Peyer's patch (tissue), 4 donors: ENCODE results near the gene CPSF7. TPM values are rescaled to one million over a fixed set of nuclear protein-coding genes. Genes with fewer than 3 reads are reported as not detected.

ENCODE experiments used
- DNase-seq, 3 donors: peaks; one replicate each; pipeline ENCODE4 v3.0.0-alpha.2; 2017 to 2019
- H3K27ac ChIP-seq, 4 donors: fragments of 200-600 bp; sonication (generic); one replicate each; pipeline ENCODE4 v1.5.1; 2016 to 2019
- H3K27me3 ChIP-seq, 2 donors: fragments of 200-600 bp; sonication (generic); one replicate each; pipeline ENCODE4 v1.5.1; 2019
- H3K36me3 ChIP-seq, 3 donors: fragments of 200-600 bp; sonication (generic); one replicate each; pipeline ENCODE4 v1.5.1; 2016 to 2019
- H3K4me1 ChIP-seq, 4 donors: fragments of 200-600 bp; sonication (generic); one replicate each; pipeline ENCODE4 v1.5.1; 2016 to 2019
- H3K4me3 ChIP-seq, 4 donors: fragments of 200-600 bp; sonication (generic); 1 replicate in 3 of 4; 2 replicates in 1 of 4; pipeline ENCODE4 v1.5.1; 2016 to 2019; ENCODE audit warnings: mild to moderate bottlenecking in 1 of 4
- H3K9me3 ChIP-seq, 4 donors: fragments of 200-600 bp; sonication (generic); one replicate each; pipeline ENCODE4 v1.5.1; 2016 to 2019; ENCODE audit warnings: mild to moderate bottlenecking in 1 of 4
- POLR2A ChIP-seq, 2 donors: fragments of 450-650 bp; IDR thresholded peaks; one replicate each; pipeline ENCODE4 v1.5.1; 2017; ENCODE audit warnings: antibody characterized with exemption in 2 of 2, mild to moderate bottlenecking in 2 of 2, moderate library complexity in 2 of 2
- total RNA-seq, 4 donors: library from RNA; depleted of rRNA; stranded (reverse); fragments of >200 nt; gene quantifications; one replicate each; pipeline ENCODE4 v1.1.0, GENCODE V29; 2016
- TF ChIP-seq, protein P1 (sequence below), 6 experiments: fragments of 450-650 bp in 4 of 6; fragments of 200-600 bp in 2 of 6; sonication (generic) in 1 of 6; IDR thresholded peaks; one replicate each; pipeline ENCODE4 v1.5.1; 2017 to 2019; ENCODE audit warnings: antibody characterized with exemption in 6 of 6, mild to moderate bottlenecking in 3 of 6, moderate library complexity in 1 of 6

Gene CPSF7
- total RNA-seq, 4 donors from 2014 or later, result 45.9 to 125 (median 79.9) TPM

DNA sequence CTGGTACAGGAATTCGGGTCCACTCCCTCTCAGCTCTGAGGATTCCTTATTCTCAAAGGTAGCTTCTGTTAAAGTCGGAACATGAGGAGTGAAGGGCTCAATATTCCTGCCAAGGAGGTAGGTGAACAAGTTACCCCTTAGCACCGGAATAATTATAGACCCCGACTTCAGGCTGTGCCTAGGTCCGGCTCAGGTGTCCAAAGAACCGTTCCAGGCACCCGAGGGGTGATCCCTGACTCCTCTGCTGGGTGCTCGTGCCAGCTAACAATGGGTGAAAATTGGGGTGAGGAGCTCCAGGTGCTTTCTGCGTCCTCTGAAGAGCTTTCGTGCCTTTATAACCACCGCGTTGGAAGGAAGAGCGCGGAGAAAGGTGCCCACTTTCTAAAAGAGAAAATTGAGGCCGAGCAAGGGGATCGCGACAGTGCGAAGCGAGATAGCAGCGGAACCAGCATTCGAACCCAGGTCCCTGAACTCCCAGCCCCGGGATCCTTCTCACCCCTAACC lies 68.5 kb downstream of the CPSF7 start:
- Histone ChIP-seq H3K9me3 (no peaks in the 10 kb centered on the region), H3K27me3 (no peaks in the 10 kb centered on the region), H3K27ac (peak overlapping the region; percentile 92 to 98 (median 94)), H3K4me3 (peak overlapping the region; percentile 55 to 73 (median 59)), H3K36me3 (peaks cover 0 to 29% (median 0%) of the 10 kb centered on the region in 3 donors), H3K4me1 (peaks cover 3 to 32% (median 7%) of the 10 kb centered on the region in 4 donors)
- TF ChIP-seq, protein P1, sequence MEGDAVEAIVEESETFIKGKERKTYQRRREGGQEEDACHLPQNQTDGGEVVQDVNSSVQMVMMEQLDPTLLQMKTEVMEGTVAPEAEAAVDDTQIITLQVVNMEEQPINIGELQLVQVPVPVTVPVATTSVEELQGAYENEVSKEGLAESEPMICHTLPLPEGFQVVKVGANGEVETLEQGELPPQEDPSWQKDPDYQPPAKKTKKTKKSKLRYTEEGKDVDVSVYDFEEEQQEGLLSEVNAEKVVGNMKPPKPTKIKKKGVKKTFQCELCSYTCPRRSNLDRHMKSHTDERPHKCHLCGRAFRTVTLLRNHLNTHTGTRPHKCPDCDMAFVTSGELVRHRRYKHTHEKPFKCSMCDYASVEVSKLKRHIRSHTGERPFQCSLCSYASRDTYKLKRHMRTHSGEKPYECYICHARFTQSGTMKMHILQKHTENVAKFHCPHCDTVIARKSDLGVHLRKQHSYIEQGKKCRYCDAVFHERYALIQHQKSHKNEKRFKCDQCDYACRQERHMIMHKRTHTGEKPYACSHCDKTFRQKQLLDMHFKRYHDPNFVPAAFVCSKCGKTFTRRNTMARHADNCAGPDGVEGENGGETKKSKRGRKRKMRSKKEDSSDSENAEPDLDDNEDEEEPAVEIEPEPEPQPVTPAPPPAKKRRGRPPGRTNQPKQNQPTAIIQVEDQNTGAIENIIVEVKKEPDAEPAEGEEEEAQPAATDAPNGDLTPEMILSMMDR (IDR thresholded peaks at IDR 0.05), result no peak
- no peak for TF ChIP-seq POLR2A (IDR thresholded peaks at IDR 0.05)
- no peak for DNase-seq

DNA sequence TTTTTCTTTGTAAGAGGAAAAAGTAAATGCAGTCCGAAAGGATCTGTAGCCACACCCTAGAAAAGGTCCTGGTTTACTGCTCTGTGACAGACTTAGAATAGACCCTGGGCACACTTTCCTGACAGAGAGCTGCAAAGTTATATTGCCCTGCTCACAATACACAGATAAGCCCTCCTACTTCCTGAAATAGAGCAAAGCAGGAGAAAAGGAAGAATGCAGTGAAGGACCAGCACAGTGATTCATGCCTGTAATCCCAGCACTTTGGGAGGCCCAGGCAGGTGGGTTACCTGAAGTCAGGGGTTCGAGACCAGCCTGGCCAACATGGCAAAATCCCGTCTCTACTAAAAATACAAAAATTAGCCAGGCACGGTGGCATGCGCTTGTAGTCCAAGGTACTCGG lies 70.3 kb downstream of the CPSF7 start:
- Histone ChIP-seq H3K27me3 (no peaks in the 10 kb centered on the region), H3K9me3 (no peaks in the 10 kb centered on the region), H3K4me1 (peaks cover 4 to 27% (median 15%) of the 10 kb centered on the region in 4 donors), H3K27ac (peak overlapping the region; percentile 60 to 94 (median 80)), H3K4me3 (peak overlapping the region in 1 of 4 donors; percentile 55), H3K36me3 (peaks cover 0 to 14% (median 0%) of the 10 kb centered on the region in 3 donors)
- DNase-seq, result no peak
- TF ChIP-seq, protein P1 (IDR thresholded peaks at IDR 0.05), result no peak
- no peak for TF ChIP-seq POLR2A (IDR thresholded peaks at IDR 0.05)

DNA sequence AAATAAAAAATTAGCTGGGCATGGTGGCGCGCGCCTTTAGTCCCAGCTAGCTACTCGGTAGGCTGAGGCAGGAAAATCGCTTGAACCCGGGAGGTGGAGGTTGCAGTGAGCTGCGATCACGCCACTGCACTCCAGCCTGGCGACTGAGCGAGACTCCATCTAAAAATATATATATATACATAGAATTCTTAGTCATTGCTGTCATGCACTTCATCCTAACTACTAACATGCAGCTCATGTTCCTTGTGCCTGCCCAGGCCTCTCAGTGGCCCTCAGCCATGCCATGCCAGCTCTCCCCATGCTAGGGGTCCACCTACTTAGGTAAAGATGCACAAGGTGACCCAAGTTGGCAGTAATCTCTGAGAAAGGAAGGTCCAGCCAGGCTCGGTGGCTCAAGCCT lies 71.2 kb downstream of the CPSF7 start:
- Histone ChIP-seq H3K36me3 (peaks cover 0 to 11% (median 0%) of the 10 kb centered on the region in 3 donors), H3K27ac (peak overlapping the region in 2 of 4 donors; percentile 92 to 94), H3K4me1 (peaks cover 4 to 36% (median 22%) of the 10 kb centered on the region in 4 donors), H3K27me3 (no peaks in the 10 kb centered on the region), H3K9me3 (no peaks in the 10 kb centered on the region), H3K4me3 (no peak overlapping the region)
- no peak for DNase-seq
- TF ChIP-seq, protein P1 (IDR thresholded peaks at IDR 0.05), result no peak
- TF ChIP-seq POLR2A (IDR thresholded peaks at IDR 0.05), result no peak

DNA sequence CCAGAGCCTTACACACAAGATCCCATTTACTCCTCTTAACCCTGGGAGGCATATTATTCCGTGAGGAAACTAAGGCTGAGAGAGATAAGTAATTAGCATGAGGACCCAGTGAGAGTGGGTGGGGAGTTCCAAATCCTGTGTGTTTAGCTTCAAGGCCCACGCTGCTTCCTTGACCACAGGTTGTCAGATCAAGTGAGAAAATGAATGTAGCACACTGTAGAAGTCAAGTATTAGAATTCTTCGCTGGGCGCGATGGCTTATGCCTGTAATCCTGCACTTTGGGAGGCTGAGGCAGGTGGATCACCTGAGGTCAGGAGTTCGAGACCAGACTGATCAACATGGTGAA lies 71.9 kb downstream of the CPSF7 start:
- Histone ChIP-seq H3K4me1 (peaks cover 4 to 40% (median 21%) of the 10 kb centered on the region in 4 donors), H3K27ac (peak overlapping the region in 3 of 4 donors; percentile 30 to 94 (median 52)), H3K4me3 (peak overlapping the region in 1 of 4 donors; percentile 2), H3K36me3 (peaks cover 0 to 18% (median 0%) of the 10 kb centered on the region in 3 donors), H3K27me3 (no peaks in the 10 kb centered on the region), H3K9me3 (no peaks in the 10 kb centered on the region)
- DNase-seq, result no peak
- no peak for TF ChIP-seq POLR2A (IDR thresholded peaks at IDR 0.05)
- TF ChIP-seq, protein P1 (IDR thresholded peaks at IDR 0.05), result no peak

DNA sequence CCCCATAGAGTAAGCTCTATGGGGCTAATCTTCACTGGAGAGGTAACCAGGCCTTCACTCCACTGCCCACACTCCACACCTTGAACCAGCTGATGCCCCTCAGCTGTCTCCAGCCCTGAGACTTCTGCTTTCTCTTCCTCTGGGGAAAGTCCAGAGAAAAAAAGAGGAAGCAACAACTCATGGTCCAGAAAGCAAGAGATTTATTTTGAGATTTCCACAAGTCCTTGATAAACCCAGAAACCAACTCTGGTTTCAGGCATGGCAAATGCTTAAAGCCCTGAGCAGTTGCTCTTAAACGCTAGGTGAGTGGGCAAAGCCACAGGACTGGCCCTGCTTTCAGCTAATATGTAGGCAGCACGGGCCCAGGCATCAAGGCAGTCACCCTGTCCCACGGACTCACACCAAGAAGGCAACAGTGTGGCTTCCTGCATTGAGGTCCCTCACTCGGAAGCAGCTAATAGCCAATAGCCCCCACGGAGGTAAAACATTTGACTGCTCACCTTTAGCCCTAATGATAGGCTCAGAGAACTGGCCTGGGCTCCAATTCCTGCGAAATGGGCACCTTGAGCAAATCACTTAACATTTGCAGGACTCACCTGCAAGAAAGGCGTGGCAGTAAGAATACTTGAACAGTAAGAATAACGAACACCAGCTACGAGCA lies 72.4 kb downstream of the CPSF7 start:
- Histone ChIP-seq H3K4me3 (peak overlapping the region in 1 of 4 donors; percentile 2), H3K27me3 (no peaks in the 10 kb centered on the region), H3K27ac (peak overlapping the region in 3 of 4 donors; percentile 30 to 94 (median 61)), H3K4me1 (peaks cover 4 to 40% (median 20%) of the 10 kb centered on the region in 4 donors), H3K9me3 (no peaks in the 10 kb centered on the region), H3K36me3 (peaks cover 0 to 23% (median 0%) of the 10 kb centered on the region in 3 donors)
- peak in 2 of 3 donors; percentile 73 to 81 for DNase-seq
- TF ChIP-seq POLR2A (IDR thresholded peaks at IDR 0.05), result no peak
- TF ChIP-seq, protein P1 (IDR thresholded peaks at IDR 0.05), result no peak
